ENCODE results near the gene HRH1.
"Not testable (repeated sequence)": the region's sequence is repeated elsewhere in the genome, so short reads cannot be mapped to it uniquely, and the experiment has no call there.

The HRH1 gene

GRCh38 chr3:11154036-11154952, at the start of gene HRH1:
Gene HRH1 (plus strand): TSS chr3:11154493. CDS start chr3:11259038, 104,545 bp downstream.
- DNase-seq (ENCODE audit: low read depth in 2 of 2) = no peak

- DNase-seq (ENCODE audit: low read depth in 2 of 2) = not testable (repeated sequence)
Observed at GRCh38 chr3:11113316-11113715, 41.0 kb upstream of the HRH1 start.

GRCh38 chr3:11115548-11115947, 38.7 kb upstream of the HRH1 start:
- no peak for DNase-seq (ENCODE audit: low read depth in 2 of 2)

GRCh38 chr3:11116336-11117059, 37.8 kb upstream of the HRH1 start:
- DNase-seq (ENCODE audit: low read depth in 2 of 2) = no peak

- no peak for DNase-seq (ENCODE audit: low read depth in 2 of 2)
Observed at GRCh38 chr3:11117591-11117990, 36.7 kb upstream of the HRH1 start.

- no peak for DNase-seq (ENCODE audit: low read depth in 2 of 2)
Observed at GRCh38 chr3:11118181-11118682, 36.1 kb upstream of the HRH1 start.

- no peak for DNase-seq (ENCODE audit: low read depth in 2 of 2)
Observed at GRCh38 chr3:11120091-11120805, 34.0 kb upstream of the HRH1 start.

- DNase-seq (ENCODE audit: low read depth in 2 of 2) = no peak
Observed at GRCh38 chr3:11126653-11127052, 27.6 kb upstream of the HRH1 start.

GRCh38 chr3:11128682-11129632, 25.3 kb upstream of the HRH1 start:
- no peak for DNase-seq (ENCODE audit: low read depth in 2 of 2)

- DNase-seq (ENCODE audit: low read depth in 2 of 2) = no peak
Observed at GRCh38 chr3:11130385-11130784, 23.9 kb upstream of the HRH1 start.

GRCh38 chr3:11131371-11131770, 22.9 kb upstream of the HRH1 start:
- DNase-seq (ENCODE audit: low read depth in 2 of 2) = no peak

GRCh38 chr3:11131886-11132285, 22.4 kb upstream of the HRH1 start:
- not testable (repeated sequence) for DNase-seq (ENCODE audit: low read depth in 2 of 2)

GRCh38 chr3:11132861-11133260, 21.4 kb upstream of the HRH1 start:
- DNase-seq (ENCODE audit: low read depth in 2 of 2) = no peak

GRCh38 chr3:11134794-11135193, 19.5 kb upstream of the HRH1 start:
- no peak for DNase-seq (ENCODE audit: low read depth in 2 of 2)

- no peak for DNase-seq (ENCODE audit: low read depth in 2 of 2)
Observed at GRCh38 chr3:11136116-11136515, 18.2 kb upstream of the HRH1 start.

- DNase-seq (ENCODE audit: low read depth in 2 of 2) = no peak
Observed at GRCh38 chr3:11136830-11137626, 17.3 kb upstream of the HRH1 start.

- DNase-seq (ENCODE audit: low read depth in 2 of 2) = no peak
Observed at GRCh38 chr3:11137627-11137959, 16.7 kb upstream of the HRH1 start.

GRCh38 chr3:11138371-11138770, 15.9 kb upstream of the HRH1 start:
- no peak for DNase-seq (ENCODE audit: low read depth in 2 of 2)

GRCh38 chr3:11140030-11140712, 14.1 kb upstream of the HRH1 start:
- DNase-seq (ENCODE audit: low read depth in 2 of 2) = no peak

- DNase-seq (ENCODE audit: low read depth in 2 of 2) = no peak
Observed at GRCh38 chr3:11140713-11141104, 13.6 kb upstream of the HRH1 start.
